IMR-90 (cell line): ENCODE results near the gene PRSS8. TPM values are rescaled to one million over a fixed set of nuclear protein-coding genes. Genes with fewer than 3 reads are reported as not detected.

Experiments
- ATAC-seq: fragments of 200-7000 bp; cut with Tn5 transposase; 2 replicates; pipeline ENCODE4 v1.9.1; 2020; ENCODE audit warnings: low read depth, mild to moderate bottlenecking, moderate library complexity
- BruUV-seq: library from RNA; stranded (reverse); fragments of 400-500 nt; replicated peaks from 2 replicates; lab custom pipeline; 2021; lab: Mats Ljungman, UMichigan
- CTCF ChIA-PET: fragments of 300-600 bp; formaldehyde crosslinking; extraction: SDS; loops from one replicate; lab custom pipeline; 2021; ENCODE audit warnings: antibody characterized with exemption; lab: Yijun Ruan, JAX
- POLR2A ChIA-PET: fragments of 300-600 bp; sonication (Branson Sonifier 250); formaldehyde crosslinking; loops from one replicate; lab custom pipeline; 2022; ENCODE audit warnings: antibody characterized with exemption; ENCODE audit not compliant: unreplicated experiment; lab: Charles Lee
- DNase-seq: peaks from one replicate; pipeline ENCODE4 v3.0.0; 2013
- H2AFZ ChIP-seq: replicated peaks from 2 replicates; pipeline ENCODE3; 2013; ENCODE audit warnings: low read length, mild to moderate bottlenecking; ENCODE audit not compliant: poor library complexity
- H2AK5ac ChIP-seq: 2 replicates; pipeline ENCODE4 v1.6.1; 2013; ENCODE audit warnings: low read depth, low read length, inconsistent platforms
- H2AK9ac ChIP-seq: replicated peaks from 2 replicates; pipeline ENCODE3; 2013; ENCODE audit warnings: mild to moderate bottlenecking, low read depth, low read length, moderate library complexity; ENCODE audit not compliant: poor library complexity
- H2BK120ac ChIP-seq: 2 replicates; pipeline ENCODE4 v1.6.1; 2013; ENCODE audit warnings: low read depth, low read length, inconsistent platforms
- H2BK15ac ChIP-seq: 3 replicates; pipeline ENCODE4 v1.6.1; 2013; ENCODE audit warnings: low read depth, low read length, inconsistent platforms
- H2BK20ac ChIP-seq: 2 replicates; pipeline ENCODE4 v1.6.1; 2013; ENCODE audit warnings: low read depth, mild to moderate bottlenecking, inconsistent platforms, low read length, moderate library complexity
- H2BK5ac ChIP-seq: 2 replicates; pipeline ENCODE4 v1.6.1; 2013; ENCODE audit warnings: mild to moderate bottlenecking, low read depth, low read length, inconsistent platforms; ENCODE audit not compliant: poor library complexity, severe bottlenecking
- H3K14ac ChIP-seq: replicated peaks from 2 replicates; pipeline ENCODE4 v1.6.1; 2013; ENCODE audit warnings: low read depth, low read length, inconsistent platforms
- H3K18ac ChIP-seq: 2 replicates; pipeline ENCODE4 v1.6.1; 2013; ENCODE audit warnings: low read depth, low read length, control low read depth
- H3K23ac ChIP-seq: 2 replicates; pipeline ENCODE4 v1.6.1; 2013; ENCODE audit warnings: low read depth, low read length, inconsistent platforms
- H3K27ac ChIP-seq: 2 replicates; pipeline ENCODE4 v1.5.1; 2013; ENCODE audit warnings: mild to moderate bottlenecking, control low read depth, low read length; ENCODE audit not compliant: insufficient read depth
- H3K27me3 ChIP-seq: 2 replicates; pipeline ENCODE4 v1.6.1; 2013; ENCODE audit warnings: low read length; ENCODE audit not compliant: control insufficient read depth, insufficient read depth
- H3K36me3 ChIP-seq: 2 replicates; pipeline ENCODE4 v1.6.1; 2013; ENCODE audit warnings: low read length, mixed read lengths; ENCODE audit not compliant: control insufficient read depth, insufficient read depth
- H3K4ac ChIP-seq: 2 replicates; pipeline ENCODE4 v1.6.1; 2013; ENCODE audit warnings: low read depth, low read length, inconsistent platforms
- H3K4me1 ChIP-seq: 2 replicates; pipeline ENCODE4 v1.6.1; 2013; ENCODE audit warnings: low read length, mixed read lengths; ENCODE audit not compliant: control insufficient read depth, insufficient read depth
- H3K4me2 ChIP-seq: 2 replicates; pipeline ENCODE4 v1.6.1; 2013; ENCODE audit warnings: low read depth, mild to moderate bottlenecking, control low read depth, low read length, moderate library complexity
- H3K4me3 ChIP-seq: 2 replicates; pipeline ENCODE4 v1.5.1; 2013; ENCODE audit warnings: low read depth, mild to moderate bottlenecking, control low read depth, low read length, moderate library complexity; ENCODE audit not compliant: insufficient read depth
- H3K56ac ChIP-seq: 2 replicates; pipeline ENCODE4 v1.6.1; 2013; ENCODE audit warnings: low read length, inconsistent platforms; ENCODE audit not compliant: insufficient read depth; ENCODE audit errors: extremely low read depth
- H3K79me1 ChIP-seq, 2 experiments: 2 replicates each; pipeline ENCODE4 v1.6.1; 2013; ENCODE audit warnings: low read length in 2 of 2, inconsistent platforms in 1 of 2, low read depth in 1 of 2
- H3K9ac ChIP-seq: 2 replicates; pipeline ENCODE4 v1.6.1; 2013; ENCODE audit warnings: low read depth, low read length, control low read depth
- H3K9me1 ChIP-seq: 2 replicates; pipeline ENCODE4 v1.6.1; 2013; ENCODE audit warnings: low read length, inconsistent platforms; ENCODE audit not compliant: insufficient read depth
- H3K9me3 ChIP-seq: 2 replicates; pipeline ENCODE4 v1.6.1; 2013; ENCODE audit warnings: low read length; ENCODE audit not compliant: control insufficient read depth, insufficient read depth
- H4K20me1 ChIP-seq: 2 replicates; pipeline ENCODE4 v1.6.1; 2013; ENCODE audit warnings: low read length, inconsistent platforms; ENCODE audit not compliant: insufficient read depth
- H4K5ac ChIP-seq: 2 replicates; pipeline ENCODE4 v1.6.1; 2013; ENCODE audit warnings: mild to moderate bottlenecking, low read depth, low read length, control low read depth
- H4K8ac ChIP-seq, 2 experiments: 2 replicates each; pipeline ENCODE4 v1.6.1; 2013; ENCODE audit warnings: low read depth in 2 of 2, low read length in 2 of 2, control low read depth in 1 of 2, inconsistent platforms in 1 of 2
- H4K91ac ChIP-seq: 2 replicates; pipeline ENCODE4 v1.6.1; 2013; ENCODE audit warnings: low read depth, low read length, inconsistent platforms; ENCODE audit not compliant: insufficient read depth
- BHLHE40 ChIP-seq: fragments of 150-350 bp; IDR thresholded peaks from 2 replicates; pipeline ENCODE4 v1.6.1; 2016; ENCODE audit warnings: mild to moderate bottlenecking, low read depth, low read length
- CEBPB ChIP-seq: IDR thresholded peaks from 2 replicates; pipeline ENCODE4 v1.6.1; 2012; ENCODE audit warnings: low read depth, low read length, improper control_type of control experiment
- CHD1 ChIP-seq: IDR thresholded peaks from 2 replicates; pipeline ENCODE4 v1.6.1; 2012; ENCODE audit warnings: low read depth, low read length, improper control_type of control experiment
- ELK1 ChIP-seq: fragments of 150-350 bp; IDR thresholded peaks from 2 replicates; pipeline ENCODE4 v1.6.1; 2016; ENCODE audit warnings: low read depth, mild to moderate bottlenecking, low read length, moderate library complexity, borderline replicate concordance
- MAFK ChIP-seq: IDR thresholded peaks from 2 replicates; pipeline ENCODE4 v1.6.1; 2012; ENCODE audit warnings: low read depth, low read length, improper control_type of control experiment
- MAZ ChIP-seq: IDR thresholded peaks from 2 replicates; pipeline ENCODE4 v1.6.1; 2012; ENCODE audit warnings: low read depth, mild to moderate bottlenecking, low read length, improper control_type of control experiment, moderate library complexity, borderline replicate concordance
- NFE2L2 ChIP-seq: fragments of 150-350 bp; IDR thresholded peaks from 2 replicates; pipeline ENCODE4 v1.6.1; 2016; ENCODE audit warnings: low read depth, mild to moderate bottlenecking, low read length
- POLR2A ChIP-seq: IDR thresholded peaks from 2 replicates; pipeline ENCODE4 v1.6.1; 2012; ENCODE audit warnings: mild to moderate bottlenecking, low read depth, low read length
- RAD21 ChIP-seq: IDR thresholded peaks from 2 replicates; pipeline ENCODE4 v1.6.1; 2012; ENCODE audit warnings: low read length, improper control_type of control experiment
- RCOR1 ChIP-seq: IDR thresholded peaks from 2 replicates; pipeline ENCODE4 v1.6.1; 2012; ENCODE audit warnings: mild to moderate bottlenecking, low read length, improper control_type of control experiment; ENCODE audit not compliant: insufficient replicate concordance
- RFX5 ChIP-seq: IDR thresholded peaks from 2 replicates; pipeline ENCODE4 v1.8.0; 2012; ENCODE audit warnings: low read depth, mild to moderate bottlenecking, low read length, moderate library complexity
- WGBS, 2 experiments: methylation state at CpG; one replicate each; pipeline versions ENCODE4 v1.1.5 to v1.1.7; 2013; ENCODE audit warnings: missing lambda C conversion rate in 2 of 2; ENCODE audit not compliant: insufficient read length in 1 of 2; ENCODE audit errors: extremely low coverage in 2 of 2; 5-methylcytosine and 5-hydroxymethylcytosine counted together
- dilution Hi-C: fragments of 300-500 bp; cut with HindIII; formaldehyde crosslinking; loops from one replicate; pipeline ENCODE4 v1.14.3; 2018; ENCODE audit warnings: low sequenced_read_pairs; ENCODE audit not compliant: unreplicated experiment
- in situ Hi-C: fragments of 300-500 bp; cut with MboI; formaldehyde crosslinking; loops from 3 replicates; pipeline ENCODE4 v1.14.3; 2019; ENCODE audit warnings: low sequenced_read_pairs, inconsistent platforms, mixed read lengths
- intact Hi-C: fragments of 100-400 bp; cut with micrococcal nuclease; formaldehyde crosslinking; loops from 2 replicates; pipeline ENCODE4 v1.10.0; 2022
- polyA plus RNA-seq, 3 experiments: library from polyadenylated mRNA; depleted of rRNA; stranded (reverse); fragments of >200 nt; gene quantifications; 2 replicates each; pipeline ENCODE4 v1.2.3, GENCODE V29; 2012; ENCODE audit warnings: low replicate concordance in 1 of 3
- total RNA-seq: library from RNA; depleted of rRNA; stranded (reverse); fragments of >200 nt; gene quantifications from 2 replicates; pipeline ENCODE4 v1.2.3, GENCODE V29; 2012
- TF ChIP-seq, protein P1 (sequence below): fragments of 150-350 bp; IDR thresholded peaks from 2 replicates; pipeline ENCODE4 v1.6.1; 2017; ENCODE audit warnings: mild to moderate bottlenecking, antibody characterized with exemption, low read length, low read depth
- TF ChIP-seq, protein P2 (sequence below): conservative IDR thresholded peaks from 2 replicates; pipeline ENCODE4 v1.5.1; 2012; ENCODE audit warnings: mild to moderate bottlenecking, low read depth, low read length, improper control_type of control experiment

PRSS8 gene
- total and polyA plus RNA-seq, 2 of the 4 experiments (the other 2 are of a cell fraction) = not detected

- H3K9ac ChIP-seq = no peak overlapping the region
- H3K9me1 ChIP-seq = peaks cover 9% of the 10 kb centered on the region
- POLR2A ChIA-PET = interaction anchor here (0.5 kb wide), 1 partner anchor 203 kb away, joined by 14 read pairs; no protein-coding TSS in a partner anchor
- H3K36me3 ChIP-seq = peaks cover 63% of the 10 kb centered on the region
- H2AK9ac ChIP-seq = no peak overlapping the region
- in situ Hi-C loops = no loop called here
- no peak overlapping the region for H4K5ac ChIP-seq
- H3K4me2 ChIP-seq = peak overlapping the region; percentile 32; the same call in 1 of the 2 replicates
- peaks cover 30 to 70% of the 10 kb centered on the region in 2 experiments for H3K79me1 ChIP-seq
- no peak overlapping the region for H2AK5ac ChIP-seq
- dilution Hi-C loops = no loop called here
- H2BK15ac ChIP-seq = no peak overlapping the region
- no peak for DNase-seq
- H4K8ac ChIP-seq = no peak overlapping the region
- no peak for ATAC-seq
- H3K4me3 ChIP-seq = no peak overlapping the region
- no peak overlapping the region for H3K56ac ChIP-seq
- H2BK120ac ChIP-seq = peak overlapping the region; percentile 42; the same call in 1 of the 2 replicates
- no peak overlapping the region for H3K4ac ChIP-seq
- H3K27ac ChIP-seq = no peak overlapping the region
- 0 out of 2 replicates have a peak overlapping the region, but pooled peaks have one; percentile 9 for H3K23ac ChIP-seq
- BruUV-seq = no TSS peak
- H3K18ac ChIP-seq = no peak overlapping the region
- H3K14ac ChIP-seq = no peak overlapping the region
- H4K91ac ChIP-seq = no peak overlapping the region
- H3K27me3 ChIP-seq = no peaks in the 10 kb centered on the region
- H2AFZ ChIP-seq = no peak overlapping the region
- intact Hi-C loops = loop anchor here (10.0 kb wide), 1 partner anchor 691 kb away; the partner anchor contains the start of gene ZNF267
- no peaks in the 10 kb centered on the region for H3K9me3 ChIP-seq
- H3K4me1 ChIP-seq = peaks cover 6% of the 10 kb centered on the region; the same call in 1 of the 2 replicates
- no peak overlapping the region for H2BK5ac ChIP-seq
- WGBS, 2 experiments = 89% methylated on average over 3 of the region's 10 CpGs; no CpG with 5 or more reads in 1 of the 2 experiments
- H2BK20ac ChIP-seq = no peak overlapping the region
- peaks cover 91% of the 10 kb centered on the region for H4K20me1 ChIP-seq
- CTCF ChIA-PET = interaction anchor here (0.7 kb wide), 1 partner anchor 41 kb away, joined by 8 read pairs; no protein-coding TSS in a partner anchor
- TF ChIP-seq CHD1 (no peak), CEBPB (no peak), RFX5 (no peak), BHLHE40 (no peak), MAZ (no peak), POLR2A (no peak), NFE2L2 (no peak), RAD21 (no peak), RCOR1 (no peak), MAFK (no peak), ELK1 (no peak)
- TF ChIP-seq, protein P1, sequence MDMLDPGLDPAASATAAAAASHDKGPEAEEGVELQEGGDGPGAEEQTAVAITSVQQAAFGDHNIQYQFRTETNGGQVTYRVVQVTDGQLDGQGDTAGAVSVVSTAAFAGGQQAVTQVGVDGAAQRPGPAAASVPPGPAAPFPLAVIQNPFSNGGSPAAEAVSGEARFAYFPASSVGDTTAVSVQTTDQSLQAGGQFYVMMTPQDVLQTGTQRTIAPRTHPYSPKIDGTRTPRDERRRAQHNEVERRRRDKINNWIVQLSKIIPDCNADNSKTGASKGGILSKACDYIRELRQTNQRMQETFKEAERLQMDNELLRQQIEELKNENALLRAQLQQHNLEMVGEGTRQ = no peak
- TF ChIP-seq, protein P2, sequence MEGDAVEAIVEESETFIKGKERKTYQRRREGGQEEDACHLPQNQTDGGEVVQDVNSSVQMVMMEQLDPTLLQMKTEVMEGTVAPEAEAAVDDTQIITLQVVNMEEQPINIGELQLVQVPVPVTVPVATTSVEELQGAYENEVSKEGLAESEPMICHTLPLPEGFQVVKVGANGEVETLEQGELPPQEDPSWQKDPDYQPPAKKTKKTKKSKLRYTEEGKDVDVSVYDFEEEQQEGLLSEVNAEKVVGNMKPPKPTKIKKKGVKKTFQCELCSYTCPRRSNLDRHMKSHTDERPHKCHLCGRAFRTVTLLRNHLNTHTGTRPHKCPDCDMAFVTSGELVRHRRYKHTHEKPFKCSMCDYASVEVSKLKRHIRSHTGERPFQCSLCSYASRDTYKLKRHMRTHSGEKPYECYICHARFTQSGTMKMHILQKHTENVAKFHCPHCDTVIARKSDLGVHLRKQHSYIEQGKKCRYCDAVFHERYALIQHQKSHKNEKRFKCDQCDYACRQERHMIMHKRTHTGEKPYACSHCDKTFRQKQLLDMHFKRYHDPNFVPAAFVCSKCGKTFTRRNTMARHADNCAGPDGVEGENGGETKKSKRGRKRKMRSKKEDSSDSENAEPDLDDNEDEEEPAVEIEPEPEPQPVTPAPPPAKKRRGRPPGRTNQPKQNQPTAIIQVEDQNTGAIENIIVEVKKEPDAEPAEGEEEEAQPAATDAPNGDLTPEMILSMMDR = no peak
Measured at GRCh38 chr16:31183432-31184428, 48.2 kb upstream of the PRSS8 start.
